ENCODE data around the gene KRTAP10-2.
"Not testable (repeated sequence)": the region's sequence is repeated elsewhere in the genome, so short reads cannot be mapped to it uniquely, and the experiment has no call there.

Gene KRTAP10-2

GRCh38 chr21:44583089-44583799 lies 31.9 kb upstream of the KRTAP10-2 start:
- no peak for DNase-seq (ENCODE audit: extremely low read depth in 1 of 2, low read depth in 1 of 2)

DNA sequence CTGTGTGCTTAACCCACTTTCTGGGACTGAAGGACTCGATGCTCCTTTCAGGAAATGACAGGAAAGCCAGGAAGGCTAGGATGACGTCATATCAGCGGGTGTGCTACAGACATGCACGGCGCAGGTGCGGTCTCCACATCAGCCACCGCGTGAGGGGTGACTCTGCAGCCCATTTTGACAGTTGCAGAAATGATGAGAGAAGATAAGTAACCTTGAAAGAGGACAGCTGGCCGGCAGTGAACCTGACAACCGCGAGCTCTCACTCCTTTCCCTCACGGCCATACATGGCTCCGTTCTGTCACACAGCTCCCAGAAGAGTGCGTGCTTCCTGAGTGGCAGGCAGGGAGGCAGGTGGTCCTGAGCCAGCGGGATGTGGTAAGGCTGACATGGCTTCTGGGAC lies 30.8 kb upstream of the KRTAP10-2 start:
- no peak for DNase-seq (ENCODE audit: extremely low read depth in 1 of 2, low read depth in 1 of 2)

DNA sequence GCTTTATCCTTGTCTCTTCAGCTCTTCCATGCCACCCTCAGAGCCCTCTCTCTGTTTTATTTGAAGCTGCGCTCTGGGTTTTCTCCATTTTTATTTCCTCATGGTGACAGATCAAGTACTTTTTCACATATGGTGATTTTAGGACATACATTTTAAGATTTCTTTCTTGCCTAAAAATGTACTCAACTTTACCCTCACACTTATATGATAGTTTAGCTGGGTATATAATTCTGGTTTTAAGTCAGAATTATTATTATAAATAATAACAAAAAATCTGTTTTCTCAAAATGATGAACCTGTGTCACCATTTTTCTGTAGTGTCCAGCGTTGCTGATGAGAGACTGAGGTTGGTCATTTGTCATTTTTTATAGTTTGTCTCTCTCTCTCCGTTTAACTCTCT lies 29.9 kb upstream of the KRTAP10-2 start:
- no peak for DNase-seq (ENCODE audit: extremely low read depth in 1 of 2, low read depth in 1 of 2)

- not testable (repeated sequence) for DNase-seq (ENCODE audit: extremely low read depth in 1 of 2, low read depth in 1 of 2)
These were observed 29.0 kb upstream of the KRTAP10-2 start, which contains the start of gene KRTAP10-5 for GRCh38 chr21:44580231-44580821. Gene KRTAP10-5 (minus strand): TSS chr21:44580604. CDS start chr21:44580578, 26 bp downstream.

GRCh38 chr21:44579833-44580144 lies 28.5 kb upstream of the KRTAP10-2 start:
- DNase-seq (ENCODE audit: extremely low read depth in 1 of 2, low read depth in 1 of 2), result no peak

GRCh38 chr21:44579056-44579832 lies 27.9 kb upstream of the KRTAP10-2 start:
- DNase-seq (ENCODE audit: extremely low read depth in 1 of 2, low read depth in 1 of 2), result no peak

GRCh38 chr21:44578371-44579055 lies 27.2 kb upstream of the KRTAP10-2 start:
- no peak for DNase-seq (ENCODE audit: extremely low read depth in 1 of 2, low read depth in 1 of 2)

DNA sequence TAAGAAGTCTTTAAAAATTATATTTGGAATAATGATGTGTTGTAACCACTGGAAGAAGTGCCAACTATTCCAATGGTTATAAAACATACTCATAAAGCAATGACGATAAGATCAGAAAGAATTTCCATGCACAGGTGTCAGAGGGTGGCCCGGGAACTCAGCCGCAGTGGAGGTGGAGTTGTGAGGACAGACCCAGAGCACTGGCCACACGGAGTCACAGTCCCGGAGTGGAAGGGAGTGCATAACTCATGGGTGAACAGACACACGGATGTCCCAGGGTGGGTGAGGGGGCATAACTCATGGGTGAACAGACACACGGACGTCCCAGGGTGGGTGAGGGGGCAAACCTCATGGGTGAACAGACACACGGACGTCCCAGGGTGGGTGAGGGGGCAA lies 24.7 kb upstream of the KRTAP10-2 start:
- DNase-seq (ENCODE audit: extremely low read depth in 1 of 2, low read depth in 1 of 2), result no peak

GRCh38 chr21:44575307-44576024 lies 24.2 kb upstream of the KRTAP10-2 start:
- DNase-seq (ENCODE audit: extremely low read depth in 1 of 2, low read depth in 1 of 2), result no peak

- no peak for DNase-seq (ENCODE audit: extremely low read depth in 1 of 2, low read depth in 1 of 2)
These were observed 23.4 kb upstream of the KRTAP10-2 start for GRCh38 chr21:44574457-44575306.

GRCh38 chr21:44573630-44574456 lies 22.5 kb upstream of the KRTAP10-2 start, which contains the start of gene KRTAP10-4:
Gene KRTAP10-4 (plus strand): TSS chr21:44573729. CDS start chr21:44573759, 30 bp downstream.
- not testable (repeated sequence) for DNase-seq (ENCODE audit: extremely low read depth in 1 of 2, low read depth in 1 of 2)

- DNase-seq (ENCODE audit: extremely low read depth in 1 of 2, low read depth in 1 of 2), result no peak
These were observed 21.8 kb upstream of the KRTAP10-2 start for GRCh38 chr21:44572959-44573583.

GRCh38 chr21:44571844-44572782 lies 20.8 kb upstream of the KRTAP10-2 start:
- DNase-seq (ENCODE audit: extremely low read depth in 1 of 2, low read depth in 1 of 2), result no peak

GRCh38 chr21:44571296-44571695 lies 20.0 kb upstream of the KRTAP10-2 start:
- no peak for DNase-seq (ENCODE audit: extremely low read depth in 1 of 2, low read depth in 1 of 2)

DNA sequence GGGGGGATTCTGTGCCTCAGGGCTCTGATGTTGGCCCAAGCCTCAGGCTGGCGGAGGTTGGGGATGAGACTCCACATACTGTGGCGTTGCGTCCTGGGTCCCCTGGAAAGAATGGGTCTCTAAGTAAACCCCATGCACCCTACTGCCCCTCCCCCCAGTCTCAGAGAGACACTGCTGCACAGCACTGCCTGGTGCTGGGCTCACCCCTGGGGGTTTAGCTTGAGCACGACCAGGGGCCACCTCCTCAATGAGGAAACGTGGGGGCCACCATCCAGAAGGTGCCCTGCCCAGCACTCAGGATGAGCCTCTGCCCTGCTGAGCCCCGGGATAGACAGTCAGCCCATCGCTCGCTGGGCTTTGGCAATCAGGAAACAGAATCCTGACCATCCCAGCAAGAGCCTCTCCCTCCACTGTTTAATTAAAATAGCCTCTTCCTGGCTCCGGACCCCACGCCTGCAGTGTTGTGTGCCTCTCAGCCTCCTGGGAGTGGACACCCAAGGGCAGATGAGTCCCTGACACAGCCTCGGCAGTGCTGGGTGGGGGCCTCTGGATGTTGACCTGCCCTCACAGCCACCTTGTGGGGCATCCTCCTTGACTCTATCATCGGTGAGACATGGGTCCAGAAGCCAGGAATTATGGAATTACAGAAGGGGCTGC lies 18.7 kb upstream of the KRTAP10-2 start:
- no peak for DNase-seq (ENCODE audit: extremely low read depth in 1 of 2, low read depth in 1 of 2)

GRCh38 chr21:44568667-44569556 lies 17.6 kb upstream of the KRTAP10-2 start:
- no peak for DNase-seq (ENCODE audit: extremely low read depth in 1 of 2, low read depth in 1 of 2)
